ENCODE results near the gene FAM163B. TPM values are rescaled to one million over a fixed set of nuclear protein-coding genes. Genes with fewer than 3 reads are reported as not detected.

The FAM163B gene
- total RNA-seq, 4 donors from 2014 or later: not detected

- intact Hi-C loops (cut with DNase I; ENCODE audit: low total_unique reads): no loop called here
- WGBS, 2 donors: 27 to 42% methylated on average over 17 to 24 of the region's 24 CpGs
- H3K4me3 ChIP-seq (ENCODE audit: low read depth, poor library complexity, severe bottlenecking): no peak overlapping the region
- TF ChIP-seq POLR2A (IDR thresholded peaks at IDR 0.05): no peak
- no peak for TF ChIP-seq CTCF (IDR thresholded peaks at IDR 0.05)
- no peak for DNase-seq (ENCODE audit: low spot score in 2 of 2)
Measured at GRCh38 chr9:133634081-133634691, 25.0 kb upstream of the FAM163B start.

- DNase-seq (ENCODE audit: low spot score in 2 of 2): no peak
- TF ChIP-seq POLR2A (IDR thresholded peaks at IDR 0.05) (no peak), CTCF (IDR thresholded peaks at IDR 0.05) (no peak)
- H3K4me3 ChIP-seq (ENCODE audit: low read depth, poor library complexity, severe bottlenecking): no peak overlapping the region
- WGBS, 2 donors: 39% methylated on average over 8 of the region's 8 CpGs
- intact Hi-C loops (cut with DNase I; ENCODE audit: low total_unique reads): no loop called here
Measured at GRCh38 chr9:133633681-133634080, 24.5 kb upstream of the FAM163B start.

GRCh38 chr9:133632806-133633680 is 23.9 kb upstream of the FAM163B start:
- intact Hi-C loops (cut with DNase I; ENCODE audit: low total_unique reads): no loop called here
- 39 to 46% methylated on average over 23 to 24 of the region's 27 CpGs for WGBS, 2 donors
- no peak for DNase-seq (ENCODE audit: low spot score in 2 of 2)
- no peak overlapping the region for H3K4me3 ChIP-seq (ENCODE audit: low read depth, poor library complexity, severe bottlenecking)
- no peak for TF ChIP-seq CTCF (IDR thresholded peaks at IDR 0.05)
- no peak for TF ChIP-seq POLR2A (IDR thresholded peaks at IDR 0.05)

- no peak for TF ChIP-seq CTCF (IDR thresholded peaks at IDR 0.05)
- no peak for TF ChIP-seq POLR2A (IDR thresholded peaks at IDR 0.05)
- 90 to 97% methylated on average over 9 to 12 of the region's 12 CpGs for WGBS, 2 donors
- intact Hi-C loops (cut with DNase I; ENCODE audit: low total_unique reads): no loop called here
- H3K4me3 ChIP-seq (ENCODE audit: low read depth, poor library complexity, severe bottlenecking): no peak overlapping the region
- no peak for DNase-seq (ENCODE audit: low spot score in 2 of 2)
Measured at GRCh38 chr9:133631111-133631510, 21.9 kb upstream of the FAM163B start.

- 85 to 90% methylated on average over 14 to 20 of the region's 23 CpGs for WGBS, 2 donors
- intact Hi-C loops (cut with DNase I; ENCODE audit: low total_unique reads): no loop called here
- TF ChIP-seq POLR2A (IDR thresholded peaks at IDR 0.05): no peak
- TF ChIP-seq CTCF (IDR thresholded peaks at IDR 0.05): no peak
- no peak overlapping the region for H3K4me3 ChIP-seq (ENCODE audit: low read depth, poor library complexity, severe bottlenecking)
- DNase-seq (ENCODE audit: low spot score in 2 of 2): no peak
Measured at GRCh38 chr9:133629221-133630110, 20.3 kb upstream of the FAM163B start.
